Naive thymus-derived CD8-positive, alpha-beta T cell (primary cell): ENCODE data around the gene ATF6B. TPM values are rescaled to one million over a fixed set of nuclear protein-coding genes. Genes with fewer than 3 reads are reported as not detected.
A peak's percentile ranks its signal among the peaks of the same experiment; 100 is the strongest.

ENCODE experiments used
- ATAC-seq, 2 donors: fragments of 150-1000 bp; cut with Tn5 transposase in 1 of 2; sonication (Bioruptor Pico), chemical (Tn5 transposase) in 1 of 2; 1 replicate in 1 of 2; 2 replicates in 1 of 2; pipeline ENCODE4 v1.10.0; 2021; ENCODE audit warnings: mild to moderate bottlenecking in 2 of 2, moderate library complexity in 2 of 2
- POLR2A ChIA-PET: fragments of 350-600 bp; sonication (Branson Sonifier 250); formaldehyde crosslinking; loops from one replicate; lab custom pipeline; 2021; ENCODE audit warnings: antibody characterized with exemption; lab: Charles Lee
- DNase-seq, 10 donors: peaks; one replicate each; pipeline versions ENCODE4 v3.0.0 to v3.0.0-alpha.2; 2020 to 2022
- H3K27ac Mint-ChIP-seq, 10 donors: one replicate each; pipeline ENCODE4 v1.8.0; 2020 to 2022; ENCODE audit warnings: mild to moderate bottlenecking in 10 of 10, mixed read lengths in 10 of 10, moderate library complexity in 4 of 10, inconsistent platforms in 1 of 10
- H3K27me3 Mint-ChIP-seq, 5 donors: one replicate each; pipeline ENCODE4 v1.8.0; 2021 to 2022; ENCODE audit warnings: mixed read lengths in 5 of 5
- H3K36me3 Mint-ChIP-seq, 3 donors: one replicate each; pipeline ENCODE4 v1.8.0; 2020 to 2022; ENCODE audit warnings: mixed read lengths in 3 of 3, mild to moderate bottlenecking in 2 of 3, inconsistent platforms in 1 of 3
- H3K4me1 Mint-ChIP-seq, 4 donors: one replicate each; pipeline ENCODE4 v1.8.0; 2021 to 2022; ENCODE audit warnings: mixed read lengths in 4 of 4
- H3K4me3 Mint-ChIP-seq, 10 donors: one replicate each; pipeline ENCODE4 v1.8.0; 2020 to 2022; ENCODE audit warnings: mild to moderate bottlenecking in 10 of 10, mixed read lengths in 10 of 10, moderate library complexity in 6 of 10, inconsistent platforms in 1 of 10
- H3K9me3 Mint-ChIP-seq, 9 donors: one replicate each; pipeline ENCODE4 v1.8.0; 2020 to 2022; ENCODE audit warnings: mixed read lengths in 9 of 9, mild to moderate bottlenecking in 3 of 9, inconsistent platforms in 1 of 9, moderate library complexity in 1 of 9
- polyA plus RNA-seq, 3 donors: library from polyadenylated mRNA; unstranded; fragments of 300-500 nt; fragmentation: Illumina TruSeq; gene quantifications; one replicate each; pipeline ENCODE4 v1.2.3, GENCODE V29; 2021
- total RNA-seq, 8 experiments: library from RNA in 2 of 8; stranded (reverse) in 2 of 8; gene quantifications; one replicate each; pipeline ENCODE4 v1.2.3 and lab custom pipeline; 2021 to 2026

The ATF6B gene
- total RNA-seq (100 to 1,000 TPM; 140 to 141 TPM), polyA plus RNA-seq (10 to 100 TPM; 17.5 to 25.7 (median 21.4) TPM), total RNA-seq (lab: John Stamatoyannopoulos, UW) (46.4 to 77.5 (median 63.9) reads per million in 6 experiments)

DNA sequence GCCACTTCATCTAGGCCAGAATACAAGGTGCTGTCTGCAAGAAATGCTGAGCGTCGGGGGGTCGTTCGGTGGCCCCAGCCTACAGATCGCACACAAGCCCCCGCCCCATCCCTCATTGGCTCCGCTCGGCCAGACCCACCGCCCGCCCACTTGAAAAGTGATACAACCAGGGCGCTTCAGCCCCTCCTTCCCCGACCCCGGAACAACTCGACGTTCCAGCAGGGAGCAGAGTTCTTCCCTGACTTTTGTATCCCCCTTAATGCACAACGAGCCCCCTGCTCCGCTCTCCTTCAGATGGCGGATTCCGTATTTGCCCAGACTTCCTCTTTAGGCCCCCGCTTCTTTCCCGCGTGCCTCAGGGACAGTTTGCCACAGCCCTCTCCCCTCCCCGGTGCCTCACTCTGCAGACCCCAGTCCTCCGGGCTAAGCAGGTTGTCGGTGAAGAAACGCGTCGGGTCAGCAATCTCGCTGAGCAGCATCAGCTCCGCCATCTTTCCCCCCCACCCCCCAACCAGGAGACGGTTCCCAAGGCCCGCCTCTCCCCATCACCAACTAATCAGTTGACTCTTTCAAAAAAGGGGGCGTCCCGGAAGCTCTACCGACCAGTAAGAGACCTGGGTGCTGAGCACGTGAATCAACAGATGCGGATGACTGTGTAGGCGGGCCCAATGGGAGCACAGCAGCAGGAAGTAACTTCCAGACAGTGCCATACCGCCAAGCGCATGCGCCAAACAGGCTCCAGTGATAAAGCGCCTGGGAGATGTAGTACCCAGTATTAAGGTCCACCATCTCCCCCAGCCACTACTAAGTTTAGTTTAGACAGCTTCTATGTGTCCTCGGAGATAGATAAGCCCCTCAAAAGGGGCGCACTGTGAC lies at the start of gene ATF6B:
ATF6B (minus strand) TSS at position 530 of the 876 bp plus-strand sequence; CDS start at position 491, 39 bp downstream.
- DNase-seq = peak; percentile 86 to 99 (median 97)
- H3K36me3 Mint-ChIP-seq = peaks cover 5 to 33% (median 10%) of the 10 kb centered on the region in 3 donors
- H3K27ac Mint-ChIP-seq = peak within 1 kb of the TSS; percentile 90 to 99 (median 97)
- H3K27me3 Mint-ChIP-seq = no peaks in the 10 kb centered on the region
- peaks cover 26 to 62% (median 57%) of the 10 kb centered on the region in 4 donors for H3K4me1 Mint-ChIP-seq
- ATAC-seq = peak; percentile 95 to 96
- POLR2A ChIA-PET = interaction anchor here (0.6 to 6.7 kb wide), 20 partner anchors 9 to 881 kb away, joined by 3 to 116 read pairs (median 4); partner anchors contain the start of genes AGPAT1, CSNK2B, DDX39B and GPANK1
- H3K4me3 Mint-ChIP-seq = peak within 1 kb of the TSS; percentile 96 to 100 (median 98)
- no peaks in the 10 kb centered on the region for H3K9me3 Mint-ChIP-seq

GRCh38 chr6:32177183-32177787 lies 49.2 kb upstream of the ATF6B start:
- H3K4me3 Mint-ChIP-seq = peak overlapping the region; percentile 88 to 100 (median 94)
- H3K36me3 Mint-ChIP-seq = peaks cover 0 to 36% (median 4%) of the 10 kb centered on the region in 3 donors
- POLR2A ChIA-PET = interaction anchor here (0.7 to 9.4 kb wide), 8 partner anchors 13 to 795 kb away, joined by 3 to 303 read pairs (median 10); partner anchors contain the start of genes ATF6B, EGFL8, FKBPL and GPSM3
- H3K27ac Mint-ChIP-seq = peak overlapping the region; percentile 95 to 100 (median 98)
- no peaks in the 10 kb centered on the region for H3K27me3 Mint-ChIP-seq
- no peaks in the 10 kb centered on the region for H3K9me3 Mint-ChIP-seq
- H3K4me1 Mint-ChIP-seq = peaks cover 49 to 84% (median 76%) of the 10 kb centered on the region in 4 donors
- DNase-seq (peak in 2 of 10 donors; percentile 34 to 69), ATAC-seq (peak; percentile 3 to 7)

DNA sequence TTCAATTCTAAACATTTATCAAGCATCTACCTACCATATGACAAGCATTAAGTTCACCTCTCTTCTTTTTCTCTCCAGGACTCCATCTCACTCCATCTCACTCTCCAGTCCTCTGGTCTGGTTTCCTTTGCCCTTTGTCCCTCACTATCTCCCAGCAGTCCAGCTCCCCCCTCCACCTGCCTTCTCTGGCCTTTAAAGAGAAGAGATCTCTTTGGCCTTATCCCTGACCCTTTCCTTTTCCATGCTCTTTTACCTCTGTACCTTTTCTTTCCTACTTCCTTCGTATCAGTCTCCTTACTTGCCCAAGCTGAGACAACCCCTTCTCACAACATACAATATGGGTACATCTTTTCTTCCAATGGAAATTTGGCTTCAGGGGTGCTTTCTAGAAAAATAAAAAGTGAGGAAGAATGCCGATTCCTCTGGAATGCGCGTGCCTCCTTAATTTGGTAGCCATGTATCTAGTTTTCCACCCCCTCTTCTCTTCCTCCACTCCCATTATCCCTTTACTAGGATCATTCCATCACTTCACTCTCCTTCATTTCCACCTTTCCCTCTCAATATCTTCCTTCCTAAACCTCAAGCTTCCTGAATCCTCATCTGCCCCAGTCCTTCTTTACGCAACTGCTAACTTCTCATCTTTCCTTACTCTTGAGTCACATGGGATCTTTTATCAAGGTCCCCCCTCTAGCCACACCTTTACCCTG lies 48.6 kb upstream of the ATF6B start:
- Mint-ChIP-seq H3K4me3 (peak overlapping the region; percentile 88 to 100 (median 94)), H3K36me3 (peaks cover 0 to 30% (median 4%) of the 10 kb centered on the region in 3 donors), H3K4me1 (peaks cover 49 to 78% (median 76%) of the 10 kb centered on the region in 4 donors), H3K27ac (peak overlapping the region; percentile 95 to 100 (median 98)), H3K9me3 (no peaks in the 10 kb centered on the region), H3K27me3 (no peaks in the 10 kb centered on the region)
- POLR2A ChIA-PET = interaction anchor here (0.7 to 9.4 kb wide), 9 partner anchors 13 to 795 kb away, joined by 3 to 303 read pairs (median 9); partner anchors contain the start of genes ATF6B, DXO, EGFL8 and FKBPL
- peak in 1 of 10 donors; percentile 7 for DNase-seq
- ATAC-seq = no peak

GRCh38 chr6:32175711-32176475 lies 47.8 kb upstream of the ATF6B start, which contains the start of gene AGPAT1:
AGPAT1 (minus strand) TSS chr6:32176084; CDS start chr6:32171496, 4,588 bp downstream.
- DNase-seq (peak; percentile 90 to 98 (median 96)), ATAC-seq (peak; percentile 42 to 46)
- Mint-ChIP-seq H3K9me3 (no peaks in the 10 kb centered on the region), H3K36me3 (peaks cover 0 to 26% (median 4%) of the 10 kb centered on the region in 3 donors), H3K4me1 (peaks cover 52 to 80% (median 77%) of the 10 kb centered on the region in 4 donors), H3K27ac (peak within 1 kb of the TSS; percentile 95 to 100 (median 98)), H3K4me3 (peak within 1 kb of the TSS; percentile 88 to 100 (median 94)), H3K27me3 (no peaks in the 10 kb centered on the region)
- POLR2A ChIA-PET = interaction anchor here (0.7 to 9.4 kb wide), 7 partner anchors 12 to 795 kb away, joined by 3 to 303 read pairs (median 9); partner anchors contain the start of genes ATF6B, DXO, EGFL8 and FKBPL

GRCh38 chr6:32175322-32175710 lies 47.3 kb upstream of the ATF6B start:
- Mint-ChIP-seq H3K36me3 (peaks cover 0 to 23% (median 4%) of the 10 kb centered on the region in 3 donors), H3K4me3 (peak overlapping the region; percentile 80 to 100 (median 93)), H3K9me3 (no peaks in the 10 kb centered on the region), H3K27me3 (no peaks in the 10 kb centered on the region), H3K4me1 (peaks cover 48 to 75% (median 74%) of the 10 kb centered on the region in 4 donors), H3K27ac (peak overlapping the region; percentile 38 to 99 (median 84))
- POLR2A ChIA-PET = no interaction called here
- no peak for ATAC-seq
- DNase-seq = peak in 1 of 10 donors; percentile 38

- Mint-ChIP-seq H3K9me3 (no peaks in the 10 kb centered on the region), H3K4me1 (peaks cover 51 to 76% (median 68%) of the 10 kb centered on the region in 4 donors), H3K27me3 (no peaks in the 10 kb centered on the region), H3K27ac (peak overlapping the region in 7 of 10 donors; percentile 15 to 99 (median 52)), H3K36me3 (peaks cover 0 to 23% (median 5%) of the 10 kb centered on the region in 3 donors), H3K4me3 (peak overlapping the region in 9 of 10 donors; percentile 56 to 100 (median 93))
- POLR2A ChIA-PET = interaction anchor here (1.0 to 2.2 kb wide), 3 partner anchors 12 to 45 kb away, joined by 3 to 6 read pairs (median 4); no protein-coding TSS in a partner anchor
- DNase-seq (peak in 1 of 10 donors; percentile 24), ATAC-seq (no peak)
Measured at GRCh38 chr6:32174416-32174815, 46.4 kb upstream of the ATF6B start.

GRCh38 chr6:32173051-32173727 lies 45.1 kb upstream of the ATF6B start:
- DNase-seq = peak in 2 of 10 donors; percentile 13 to 41
- POLR2A ChIA-PET = interaction anchor here (0.7 to 2.2 kb wide), 4 partner anchors 15 to 45 kb away, joined by 3 to 6 read pairs (median 3); partner anchors contain the start of gene ATF6B
- no peaks in the 10 kb centered on the region for H3K9me3 Mint-ChIP-seq
- peaks cover 45 to 74% (median 59%) of the 10 kb centered on the region in 4 donors for H3K4me1 Mint-ChIP-seq
- no peak for ATAC-seq
- peak overlapping the region in 8 of 10 donors; percentile 19 to 97 (median 53) for H3K4me3 Mint-ChIP-seq
- H3K27ac Mint-ChIP-seq = peak overlapping the region; percentile 18 to 87 (median 70)
- H3K27me3 Mint-ChIP-seq = no peaks in the 10 kb centered on the region
- peaks cover 0 to 26% (median 5%) of the 10 kb centered on the region in 3 donors for H3K36me3 Mint-ChIP-seq

- ATAC-seq = no peak
- DNase-seq = no peak
- H3K36me3 Mint-ChIP-seq = peaks cover 0 to 38% (median 5%) of the 10 kb centered on the region in 3 donors
- H3K4me1 Mint-ChIP-seq = peaks cover 36 to 64% (median 43%) of the 10 kb centered on the region in 4 donors
- no peaks in the 10 kb centered on the region for H3K27me3 Mint-ChIP-seq
- H3K27ac Mint-ChIP-seq = peak overlapping the region in 4 of 10 donors; percentile 12 to 57 (median 46)
- H3K9me3 Mint-ChIP-seq = no peaks in the 10 kb centered on the region
- peak overlapping the region in 1 of 10 donors; percentile 12 for H3K4me3 Mint-ChIP-seq
- POLR2A ChIA-PET = no interaction called here
Measured at GRCh38 chr6:32171234-32171633, 43.2 kb upstream of the ATF6B start.

DNA sequence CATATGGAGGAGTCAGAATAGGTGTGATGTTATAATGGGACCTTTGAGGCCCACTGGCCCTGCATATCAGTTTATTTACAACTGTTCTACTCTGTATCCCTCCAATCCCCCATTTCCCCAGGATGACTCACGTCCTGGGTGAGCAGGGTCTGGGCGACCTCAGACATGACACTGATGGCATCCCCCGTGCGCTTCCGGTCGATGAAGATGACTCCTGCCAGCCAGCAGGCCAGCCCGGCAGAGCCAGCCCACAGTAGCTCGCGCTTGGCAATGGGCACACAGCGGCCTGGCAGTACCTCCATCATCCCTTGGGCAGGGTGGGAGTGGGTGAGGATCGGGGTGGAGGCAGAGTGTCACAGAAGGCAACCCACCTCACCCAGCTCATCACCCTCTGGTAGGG lies 42.2 kb upstream of the ATF6B start:
- no peaks in the 10 kb centered on the region for H3K27me3 Mint-ChIP-seq
- POLR2A ChIA-PET = interaction anchor here (0.5 to 1.8 kb wide), 2 partner anchors 25 to 27 kb away, joined by 4 to 5 read pairs; no protein-coding TSS in a partner anchor
- no peaks in the 10 kb centered on the region for H3K9me3 Mint-ChIP-seq
- ATAC-seq = no peak
- H3K4me3 Mint-ChIP-seq = no peak overlapping the region
- peak overlapping the region in 1 of 10 donors; percentile 39 for H3K27ac Mint-ChIP-seq
- DNase-seq = peak in 1 of 10 donors; percentile 11
- H3K36me3 Mint-ChIP-seq = peaks cover 0 to 44% (median 5%) of the 10 kb centered on the region in 3 donors
- H3K4me1 Mint-ChIP-seq = peaks cover 31 to 60% (median 39%) of the 10 kb centered on the region in 4 donors
